ENCODE data around the gene SLC9A7. TPM values are rescaled to one million over a fixed set of nuclear protein-coding genes. Genes with fewer than 3 reads are reported as not detected.

The SLC9A7 gene
- polyA plus RNA-seq, 2 of the 4 experiments (the other 2 are of a cell fraction) = 9.8 to 21.1 TPM

GRCh38 chrX:46754036-46754435 lies 4.9 kb downstream of the SLC9A7 start:
- ChIA-PET CTCF (interaction anchor here (1.4 kb wide), 1 partner anchor 159 kb away, joined by 3 read pairs; no protein-coding TSS in a partner anchor), POLR2A (no interaction called here)
- DNase-seq (ENCODE audit: low read depth in 1 of 2, low spot score in 1 of 2) (no peak), FAIRE-seq (no peak), ATAC-seq (no peak)
- H3K4me3 ChIP-seq = no peak overlapping the region
- TF ChIP-seq USF2 (IDR thresholded peaks at IDR 0.05) (no peak), CEBPB (IDR thresholded peaks at IDR 0.05) (no peak), GATA3 (IDR thresholded peaks at IDR 0.05; ENCODE audit: borderline replicate concordance) (no peak), ESRRA (IDR thresholded peaks at IDR 0.05; ENCODE audit: borderline replicate concordance, low read length) (no peak), EHMT2 (IDR thresholded peaks at IDR 0.05; ENCODE audit: low read depth) (no peak), ZFP36 (IDR thresholded peaks at IDR 0.05; ENCODE audit: borderline replicate concordance, partially characterized antibody) (no peak), HES2 (IDR thresholded peaks at IDR 0.05) (no peak), CHD2 (IDR thresholded peaks at IDR 0.05; ENCODE audit: low read length, partially characterized antibody) (no peak), PBX3 (IDR thresholded peaks at IDR 0.05) (no peak), MAX (IDR thresholded peaks at IDR 0.05) (no peak), HOXA7 (CRISPR knock-in tag; IDR thresholded peaks at IDR 0.05) (no peak), KDM1A (IDR thresholded peaks at IDR 0.05; ENCODE audit: low read depth) (no peak), ELK1 (IDR thresholded peaks at IDR 0.05; ENCODE audit: low read depth, low read length) (no peak), ATOH8 (CRISPR knock-in tag; IDR thresholded peaks at IDR 0.05; ENCODE audit: low read depth) (no peak), MAFK (IDR thresholded peaks at IDR 0.05; ENCODE audit: partially characterized antibody) (no peak), HMGXB4 (CRISPR knock-in tag; IDR thresholded peaks at IDR 0.05; ENCODE audit: borderline replicate concordance) (no peak), SREBF2 (IDR thresholded peaks at IDR 0.05) (no peak), KDM5A (IDR thresholded peaks at IDR 0.05) (no peak), BCL3 (IDR thresholded peaks at IDR 0.05) (no peak)
- no peaks in the 10 kb centered on the region for H3K9me3 ChIP-seq
- H3K4me1 ChIP-seq = peaks cover 15% of the 10 kb centered on the region; the same call in 2 of the 3 replicates
- H3K27ac ChIP-seq = no peak overlapping the region
- no peak overlapping the region for H3K4me2 ChIP-seq

- DNase-seq (ENCODE audit: low read depth in 1 of 2, low spot score in 1 of 2) (no peak), ATAC-seq (no peak), FAIRE-seq (no peak)
- H3K4me2 ChIP-seq = no peak overlapping the region
- 100% methylated on average over 1 of the region's 1 CpG for WGBS (ENCODE audit: missing lambda C conversion rate)
- H3K4me3 ChIP-seq = no peak overlapping the region
- CTCF ChIA-PET = interaction anchor here (1.2 kb wide), 1 partner anchor 8 kb away, joined by 4 read pairs; the partner anchor contains the start of gene SLC9A7
- no peaks in the 10 kb centered on the region for H3K4me1 ChIP-seq
- TF ChIP-seq MAZ (IDR thresholded peaks at IDR 0.05; ENCODE audit: borderline replicate concordance, low read depth, low read length) (no peak), ESRRA (IDR thresholded peaks at IDR 0.05; ENCODE audit: borderline replicate concordance, low read length) (no peak), HOXB5 (CRISPR knock-in tag; IDR thresholded peaks at IDR 0.05) (no peak), KDM5A (IDR thresholded peaks at IDR 0.05) (no peak), FOSB (CRISPR knock-in tag; IDR thresholded peaks at IDR 0.05) (no peak), MYC (IDR thresholded peaks at IDR 0.05; ENCODE audit: borderline replicate concordance, low read length) (no peak)
- no peak overlapping the region for H3K27ac ChIP-seq
- H3K9me3 ChIP-seq = no peaks in the 10 kb centered on the region
- POLR2A ChIA-PET = no interaction called here
Observed at GRCh38 chrX:46750889-46751288, 8.0 kb downstream of the SLC9A7 start.
